Measurements from ENCODE around the gene HS3ST4. TPM values are rescaled to one million over a fixed set of nuclear protein-coding genes. Genes with fewer than 3 reads are reported as not detected.

Gene HS3ST4
- total RNA-seq, 2 donors from 2014 or later, result not detected

DNA sequence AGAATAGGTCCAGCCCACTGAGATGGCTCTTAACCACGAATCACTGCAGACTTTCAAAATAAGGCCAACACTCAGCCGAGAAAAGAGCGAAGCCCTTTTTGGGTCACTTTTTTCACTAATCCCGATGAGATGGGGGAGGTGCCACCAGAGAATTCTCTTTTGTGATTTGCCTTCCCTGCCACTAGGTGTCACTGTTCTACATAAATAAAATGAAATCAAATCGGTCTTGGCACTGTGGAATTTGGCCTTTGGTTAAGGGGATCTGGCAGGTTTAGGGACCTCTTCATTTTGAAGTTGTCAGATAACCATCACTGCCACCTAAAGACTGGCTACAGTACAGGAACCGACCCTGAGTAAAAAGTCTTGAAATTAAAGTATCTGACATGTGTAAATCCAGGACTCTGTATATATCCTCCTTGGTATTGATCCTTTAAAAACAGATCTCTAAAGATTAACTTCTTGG lies 147.0 kb downstream of the HS3ST4 start:
- DNase-seq, result peak; percentile 20
- Histone ChIP-seq H3K36me3 (no peaks in the 10 kb centered on the region), H3K4me1 (no peaks in the 10 kb centered on the region), H3K27me3 (no peaks in the 10 kb centered on the region), H3K27ac (no peak overlapping the region), H3K9ac (ENCODE audit: low read depth in 2 of 2, low read length in 2 of 2) (no peak overlapping the region), H3K9me3 (no peaks in the 10 kb centered on the region), H3K4me3 (no peak overlapping the region)
- intact Hi-C loops (cut with DNase I), result loop anchor here (5.0 kb wide), 2 partner anchors 1269 to 1619 kb away; no protein-coding TSS in a partner anchor
- TF ChIP-seq, protein P1, sequence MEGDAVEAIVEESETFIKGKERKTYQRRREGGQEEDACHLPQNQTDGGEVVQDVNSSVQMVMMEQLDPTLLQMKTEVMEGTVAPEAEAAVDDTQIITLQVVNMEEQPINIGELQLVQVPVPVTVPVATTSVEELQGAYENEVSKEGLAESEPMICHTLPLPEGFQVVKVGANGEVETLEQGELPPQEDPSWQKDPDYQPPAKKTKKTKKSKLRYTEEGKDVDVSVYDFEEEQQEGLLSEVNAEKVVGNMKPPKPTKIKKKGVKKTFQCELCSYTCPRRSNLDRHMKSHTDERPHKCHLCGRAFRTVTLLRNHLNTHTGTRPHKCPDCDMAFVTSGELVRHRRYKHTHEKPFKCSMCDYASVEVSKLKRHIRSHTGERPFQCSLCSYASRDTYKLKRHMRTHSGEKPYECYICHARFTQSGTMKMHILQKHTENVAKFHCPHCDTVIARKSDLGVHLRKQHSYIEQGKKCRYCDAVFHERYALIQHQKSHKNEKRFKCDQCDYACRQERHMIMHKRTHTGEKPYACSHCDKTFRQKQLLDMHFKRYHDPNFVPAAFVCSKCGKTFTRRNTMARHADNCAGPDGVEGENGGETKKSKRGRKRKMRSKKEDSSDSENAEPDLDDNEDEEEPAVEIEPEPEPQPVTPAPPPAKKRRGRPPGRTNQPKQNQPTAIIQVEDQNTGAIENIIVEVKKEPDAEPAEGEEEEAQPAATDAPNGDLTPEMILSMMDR (IDR thresholded peaks at IDR 0.05), result peak; percentile 64

DNA sequence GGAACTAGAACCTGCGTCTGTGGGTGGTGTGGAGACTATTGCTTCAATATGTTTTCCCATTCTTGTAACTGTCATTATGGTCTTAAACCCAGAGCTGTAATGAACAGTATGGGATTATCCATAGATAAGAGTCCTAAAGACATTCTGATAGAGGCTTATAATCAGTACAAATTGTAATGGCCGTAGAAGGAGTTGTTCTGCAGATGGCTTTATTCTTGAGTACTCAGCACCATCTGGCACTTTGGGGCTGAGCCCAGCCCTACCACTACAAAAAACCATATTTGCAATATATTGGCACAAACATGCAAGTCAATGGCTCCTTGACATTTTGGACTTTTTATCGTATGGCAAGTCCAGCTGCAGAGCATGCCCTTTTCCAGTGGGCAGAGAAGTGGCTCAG lies 150.0 kb downstream of the HS3ST4 start:
- intact Hi-C loops (cut with DNase I), result no loop called here
- Histone ChIP-seq H3K9ac (ENCODE audit: low read depth in 2 of 2, low read length in 2 of 2) (no peak overlapping the region), H3K4me3 (no peak overlapping the region), H3K27me3 (no peaks in the 10 kb centered on the region), H3K9me3 (no peaks in the 10 kb centered on the region), H3K36me3 (no peaks in the 10 kb centered on the region), H3K4me1 (no peaks in the 10 kb centered on the region), H3K27ac (no peak overlapping the region)
- TF ChIP-seq, protein P1 (IDR thresholded peaks at IDR 0.05), result no peak
- DNase-seq, result no peak

DNA sequence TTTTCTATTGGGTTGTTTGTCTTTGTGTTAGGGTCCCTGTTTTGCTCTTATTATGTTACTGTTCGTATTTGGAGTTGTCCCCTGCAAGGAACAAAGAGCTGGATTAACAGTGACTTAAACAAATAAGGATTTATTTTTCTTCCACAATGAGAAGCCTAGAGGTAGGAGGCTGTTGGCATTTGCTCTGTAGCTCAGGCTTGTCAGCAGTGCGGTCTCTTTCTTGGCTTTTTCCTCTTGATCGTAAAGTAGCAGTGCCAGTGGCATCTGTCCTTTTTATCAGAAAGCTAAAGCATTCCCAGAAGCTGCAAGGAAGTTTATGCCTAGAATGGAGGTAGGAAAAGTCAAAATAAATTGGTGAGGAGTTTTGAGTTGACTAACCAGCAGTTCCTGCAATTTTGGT lies 154.1 kb downstream of the HS3ST4 start:
- no peak overlapping the region for H3K9ac ChIP-seq (ENCODE audit: low read depth in 2 of 2, low read length in 2 of 2)
- TF ChIP-seq, protein P1 (IDR thresholded peaks at IDR 0.05), result no peak
- H3K9me3 ChIP-seq, result no peaks in the 10 kb centered on the region
- intact Hi-C loops (cut with DNase I), result no loop called here
- no peaks in the 10 kb centered on the region for H3K27me3 ChIP-seq
- no peak for DNase-seq
- H3K4me1 ChIP-seq, result no peaks in the 10 kb centered on the region
- no peaks in the 10 kb centered on the region for H3K36me3 ChIP-seq
- H3K4me3 ChIP-seq, result no peak overlapping the region
- H3K27ac ChIP-seq, result no peak overlapping the region

DNA sequence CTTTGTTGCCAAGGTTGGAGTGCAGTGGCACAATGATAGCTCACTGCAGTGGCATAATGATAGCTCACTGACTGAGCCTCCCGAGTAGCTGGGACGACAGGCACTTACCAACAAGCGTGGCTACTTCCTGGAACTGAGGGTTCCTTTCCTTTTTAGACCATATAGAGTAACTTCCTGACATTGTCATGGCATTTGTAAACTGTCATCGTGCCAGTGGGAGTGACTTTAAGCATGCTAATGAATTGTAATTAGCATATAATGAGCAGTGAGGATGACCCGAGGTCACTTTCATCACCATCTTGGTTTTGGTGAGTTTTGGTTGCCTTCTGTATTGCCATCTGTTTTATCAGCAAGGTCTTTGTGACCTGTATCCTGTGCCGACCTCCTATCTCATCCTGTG lies 162.4 kb downstream of the HS3ST4 start:
- no peaks in the 10 kb centered on the region for H3K9me3 ChIP-seq
- H3K4me3 ChIP-seq, result no peak overlapping the region
- no peaks in the 10 kb centered on the region for H3K27me3 ChIP-seq
- no peak overlapping the region for H3K9ac ChIP-seq (ENCODE audit: low read depth in 2 of 2, low read length in 2 of 2)
- no peaks in the 10 kb centered on the region for H3K36me3 ChIP-seq
- no peak overlapping the region for H3K27ac ChIP-seq
- TF ChIP-seq, protein P1 (IDR thresholded peaks at IDR 0.05), result no peak
- DNase-seq, result no peak
- intact Hi-C loops (cut with DNase I), result no loop called here
- no peaks in the 10 kb centered on the region for H3K4me1 ChIP-seq

DNA sequence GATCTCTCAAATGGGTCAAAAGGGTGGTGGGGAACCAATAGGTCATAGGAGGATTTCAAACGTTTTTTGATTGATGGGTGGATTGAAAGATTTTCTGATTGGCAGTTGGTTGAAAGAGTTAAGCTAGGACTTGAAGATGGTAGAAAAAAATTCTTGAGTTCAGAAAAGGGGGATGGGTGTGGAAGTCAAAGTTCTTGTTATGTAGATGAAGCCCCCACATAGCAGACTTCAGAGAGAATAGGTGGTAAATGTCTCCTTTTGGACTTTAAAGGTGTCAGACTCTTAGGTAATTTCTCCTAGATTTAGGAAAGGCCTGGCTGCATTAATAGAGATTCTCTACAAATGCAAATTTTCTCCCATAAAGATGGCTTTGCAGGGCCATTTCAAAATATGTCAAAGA lies 163.3 kb downstream of the HS3ST4 start:
- DNase-seq, result no peak
- Histone ChIP-seq H3K9ac (ENCODE audit: low read depth in 2 of 2, low read length in 2 of 2) (no peak overlapping the region), H3K27me3 (no peaks in the 10 kb centered on the region), H3K27ac (no peak overlapping the region), H3K36me3 (no peaks in the 10 kb centered on the region), H3K9me3 (no peaks in the 10 kb centered on the region), H3K4me3 (no peak overlapping the region), H3K4me1 (no peaks in the 10 kb centered on the region)
- TF ChIP-seq, protein P1 (IDR thresholded peaks at IDR 0.05), result no peak
- intact Hi-C loops (cut with DNase I), result no loop called here
